Fibroblast of skin of back (primary cell): ENCODE measurements around the gene NPW.

Experiments used
- DNase-seq: peaks from one replicate; pipeline ENCODE4 v3.0.0-alpha.2; 2013

NPW gene

DNA sequence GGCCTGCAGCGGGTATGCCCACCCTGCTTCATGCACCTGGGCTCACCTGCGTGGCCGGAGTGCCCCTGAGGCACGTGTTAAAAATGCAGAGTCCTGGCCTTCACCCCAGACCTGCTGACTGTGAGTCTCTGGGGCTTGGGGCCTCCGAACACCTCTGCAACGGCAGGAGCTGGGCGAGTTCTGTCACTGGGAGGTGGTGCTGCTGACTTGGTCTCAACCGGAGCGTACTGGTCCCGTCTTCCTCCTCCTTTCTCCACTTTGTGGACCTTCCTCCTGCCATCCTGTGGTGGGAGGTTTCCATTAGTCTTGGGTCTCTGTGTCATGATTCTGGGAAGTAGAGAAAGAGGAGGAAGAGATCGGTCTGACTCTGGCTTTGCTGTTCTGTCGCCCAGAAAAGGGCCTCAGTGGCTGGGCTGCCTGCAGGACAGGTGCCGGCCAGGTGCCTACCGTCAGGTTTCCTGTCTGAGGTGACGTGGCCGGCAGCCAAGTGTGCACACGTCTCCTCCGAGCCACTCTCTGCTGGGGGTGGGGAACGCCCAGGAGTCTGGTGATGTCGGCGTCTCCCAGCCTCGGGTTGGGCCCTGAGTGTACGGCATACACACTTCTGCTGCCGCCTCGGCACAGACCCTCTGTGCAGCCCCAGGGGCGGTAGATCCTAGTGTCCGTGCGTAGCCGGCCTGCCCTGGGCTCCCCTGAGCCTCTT is 35.1 kb downstream of the NPW start:
- DNase-seq: no peak

GRCh38 chr16:2056077-2056476 is 36.5 kb downstream of the NPW start:
- peak; percentile 20 for DNase-seq

DNA sequence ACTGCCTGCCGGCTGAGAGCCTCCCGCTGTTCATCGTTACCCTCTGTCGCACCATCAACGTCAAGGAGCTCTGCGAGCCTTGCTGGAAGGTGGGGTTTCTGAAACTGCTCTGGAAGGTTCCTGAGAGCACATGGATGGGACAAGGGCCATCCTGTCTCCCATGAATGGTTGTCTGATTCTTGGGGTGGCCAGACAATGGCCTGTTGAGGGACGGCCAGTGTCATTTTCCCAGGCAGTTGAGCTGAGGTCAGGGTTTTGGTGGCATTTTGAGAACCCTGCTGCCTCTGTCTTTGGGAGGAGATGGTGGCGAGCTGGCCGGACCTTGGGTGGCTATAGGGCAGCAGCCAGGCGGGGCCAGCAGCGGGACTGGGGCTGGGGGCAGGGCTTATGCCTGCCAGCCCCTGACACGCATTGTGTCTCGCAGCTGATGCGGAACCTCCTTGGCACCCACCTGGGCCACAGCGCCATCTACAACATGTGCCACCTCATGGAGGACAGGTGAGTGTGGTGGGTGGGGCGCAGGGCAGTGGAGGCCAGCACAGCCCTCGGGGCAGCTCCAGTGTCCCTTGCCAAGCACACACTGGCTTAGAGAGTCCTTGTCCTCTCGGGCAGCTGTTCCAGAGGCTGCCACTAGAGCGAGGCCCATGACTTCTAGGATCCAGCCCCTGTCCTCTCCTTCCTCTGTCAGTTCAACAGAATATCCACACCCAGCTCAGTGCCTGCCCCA is 37.3 kb downstream of the NPW start:
- DNase-seq: no peak

DNA sequence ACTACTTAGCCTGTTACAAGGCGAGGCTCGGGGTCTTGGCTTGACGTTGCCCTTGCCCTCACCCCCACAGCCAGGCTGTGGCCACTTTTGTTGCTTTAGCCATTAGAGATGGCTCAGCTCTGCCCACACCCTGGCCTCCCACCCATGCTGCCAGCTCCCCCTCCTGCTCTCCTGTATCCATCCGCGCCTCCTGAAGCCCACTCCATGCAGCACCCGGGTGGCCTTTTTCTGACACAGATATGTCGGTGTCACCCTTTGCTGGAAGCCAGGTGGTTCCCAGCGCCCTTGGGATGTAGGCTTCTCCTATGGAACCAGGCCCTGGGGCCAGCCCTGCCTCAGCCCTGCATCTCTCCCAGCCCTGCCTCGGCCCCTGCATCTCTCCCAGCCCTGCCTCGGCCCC is 37.9 kb downstream of the NPW start:
- no peak for DNase-seq

- no peak for DNase-seq
Measured at GRCh38 chr16:2058420-2058819, 38.8 kb downstream of the NPW start.

DNA sequence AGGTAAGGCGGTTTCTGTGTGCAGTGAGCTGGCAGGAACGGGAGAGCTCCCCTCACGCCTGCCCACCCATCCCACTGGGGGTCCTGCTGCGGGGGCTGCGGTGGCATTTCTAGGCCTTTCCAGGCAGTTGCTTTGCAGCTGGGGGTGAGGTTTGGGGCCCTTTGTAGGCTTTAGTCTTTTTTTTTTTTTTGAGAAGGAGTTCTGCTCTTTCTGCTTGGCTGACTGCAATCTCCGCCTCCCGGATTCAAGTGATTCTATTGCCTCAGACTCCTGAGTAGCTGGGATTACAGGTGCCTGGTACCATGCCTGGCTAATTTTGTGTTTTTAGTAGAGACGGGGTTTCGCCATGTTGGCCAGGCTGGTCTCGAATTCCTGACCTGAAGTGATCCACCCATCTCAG is 39.3 kb downstream of the NPW start:
- no peak for DNase-seq

DNA sequence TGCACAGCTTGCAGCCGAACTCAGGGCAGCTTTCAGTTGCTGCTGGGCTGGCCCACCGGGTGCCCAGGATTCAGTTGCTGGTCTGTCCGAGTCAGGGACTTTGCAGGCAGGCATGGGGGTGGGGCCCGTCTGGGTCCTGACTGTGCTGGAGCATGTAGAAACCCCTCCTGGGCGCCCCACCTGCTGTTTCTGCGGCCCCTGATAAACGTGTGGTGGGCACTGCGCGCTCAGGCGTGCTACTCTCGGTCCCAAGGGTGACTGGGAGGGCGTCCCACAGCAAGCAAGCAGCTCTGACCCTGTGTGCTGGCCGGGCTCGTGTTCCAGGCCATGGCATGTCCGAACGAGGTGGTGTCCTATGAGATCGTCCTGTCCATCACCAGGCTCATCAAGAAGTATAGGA is 40.8 kb downstream of the NPW start:
- DNase-seq: no peak

- no peak for DNase-seq
Measured at GRCh38 chr16:2061023-2061422, 41.4 kb downstream of the NPW start.

- no peak for DNase-seq
Measured at GRCh38 chr16:2061526-2061925, 41.9 kb downstream of the NPW start.

- DNase-seq: no peak
Measured at GRCh38 chr16:2062801-2063200, 43.2 kb downstream of the NPW start.

DNA sequence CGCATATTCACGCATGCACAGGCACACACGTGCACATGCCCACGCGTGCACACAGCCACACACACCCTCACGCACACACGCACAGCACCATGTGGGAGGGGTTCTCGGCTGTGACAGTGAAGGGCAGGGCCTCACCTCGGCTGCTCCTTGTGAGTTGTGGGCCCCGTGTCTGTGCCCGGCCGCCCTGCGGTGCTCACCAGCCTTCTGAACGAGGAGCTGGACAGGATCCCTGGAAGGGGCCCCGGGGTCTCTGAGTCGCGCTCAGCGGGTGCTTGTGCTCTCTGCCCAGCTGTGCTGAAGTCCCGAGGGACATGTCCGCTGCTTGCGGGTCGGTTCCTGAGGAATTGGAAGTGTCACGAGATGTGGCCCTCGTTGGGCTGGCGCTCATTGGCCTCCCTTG is 44.3 kb downstream of the NPW start:
- no peak for DNase-seq

DNA sequence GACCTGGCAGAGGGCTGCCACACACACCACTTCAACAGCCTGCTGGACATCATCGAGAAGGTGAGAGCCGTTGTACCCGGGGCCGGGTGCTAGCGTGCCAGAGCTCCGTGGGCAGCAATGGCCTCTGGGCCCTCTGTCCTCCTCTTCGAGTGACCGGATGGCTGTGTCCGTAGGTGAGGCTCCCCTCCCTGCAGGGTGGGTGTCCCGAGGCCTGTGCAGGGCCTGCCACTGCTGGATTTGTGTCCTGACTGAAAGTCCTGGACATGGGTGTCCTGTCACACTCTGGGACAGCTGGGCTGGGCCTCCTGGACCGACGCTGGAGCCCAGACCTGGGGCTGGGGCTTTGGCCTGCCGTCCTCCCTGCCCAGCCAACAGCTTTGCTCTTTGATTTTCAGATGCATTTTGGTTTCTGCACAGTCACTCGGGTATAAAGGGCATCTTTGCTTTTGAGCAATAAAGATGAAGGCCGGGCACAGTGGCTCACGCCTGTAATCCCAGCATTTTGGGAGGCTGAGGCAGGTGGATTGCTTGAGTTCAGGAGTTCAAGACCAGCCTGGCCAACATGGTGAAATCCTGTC is 44.9 kb downstream of the NPW start:
- no peak for DNase-seq

DNA sequence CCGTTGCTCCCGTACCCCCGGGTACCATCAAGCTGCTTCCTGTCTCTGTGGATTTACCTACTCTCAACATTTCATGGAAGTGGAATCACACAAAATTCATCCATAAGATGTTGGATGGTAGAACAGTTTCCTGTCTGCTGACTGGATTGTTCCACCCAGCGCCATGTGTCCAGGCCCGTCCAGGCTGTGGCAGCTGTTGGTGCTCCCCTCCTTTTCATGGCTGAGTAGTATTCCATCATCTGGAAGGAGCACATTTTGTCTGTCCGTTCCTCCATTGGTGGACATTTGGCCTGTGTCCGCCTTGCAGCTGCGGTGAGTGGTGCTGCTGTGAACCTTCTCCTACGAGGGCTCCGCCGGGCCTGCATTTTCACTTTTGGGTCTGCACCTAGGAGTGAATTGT is 46.6 kb downstream of the NPW start:
- no peak for DNase-seq
